ENCODE data around the gene WDR81.

WDR81 gene

DNA sequence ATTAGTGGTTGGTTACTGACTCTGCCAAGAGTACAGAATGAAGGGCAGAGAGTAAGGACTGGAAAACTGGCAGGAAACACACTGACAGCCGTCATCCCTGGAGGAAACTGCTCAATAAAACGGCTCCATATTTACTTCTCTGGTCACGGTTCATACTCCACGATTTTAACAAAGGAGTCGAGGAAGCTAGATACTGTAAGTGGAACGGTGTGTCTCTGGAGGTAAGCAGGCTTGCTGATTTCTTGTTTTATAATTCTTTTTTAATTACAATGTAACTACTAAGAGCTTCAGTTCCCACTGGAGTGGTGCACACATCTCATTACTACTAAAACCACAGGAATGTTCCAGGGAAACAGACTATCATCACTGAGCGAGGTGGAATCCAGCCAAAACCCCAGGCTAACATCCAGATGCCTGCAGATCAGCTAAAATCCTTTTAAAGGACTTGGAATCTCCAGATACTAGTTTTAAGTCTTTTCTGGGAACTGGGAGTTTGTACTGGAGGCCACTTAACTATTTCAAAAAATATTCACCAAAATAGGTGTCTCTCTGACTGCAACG is 55.1 kb downstream of the WDR81 start:
- DNase-seq (ENCODE audit: low read depth in 2 of 2) = no peak

DNA sequence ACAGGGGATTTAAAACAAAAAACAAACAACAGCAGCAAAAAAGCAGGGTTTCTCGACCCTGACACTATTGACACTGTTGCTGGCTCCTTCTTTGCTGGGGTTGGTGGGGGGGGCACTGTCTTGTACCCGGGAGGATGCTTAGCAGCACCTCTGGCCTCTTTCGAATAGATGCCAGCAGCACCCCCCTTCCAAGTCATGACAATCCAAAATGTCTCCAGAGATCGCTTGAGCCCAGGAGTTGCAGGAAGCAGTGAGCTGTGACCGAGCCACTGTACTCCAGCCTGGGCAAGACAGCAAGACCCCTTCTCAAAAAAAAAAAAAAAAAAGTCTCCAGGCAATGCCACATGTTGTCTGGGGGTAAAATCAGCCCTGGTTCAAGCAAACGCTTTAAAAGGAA is 57.7 kb downstream of the WDR81 start:
- DNase-seq (ENCODE audit: low read depth in 2 of 2) = no peak

DNA sequence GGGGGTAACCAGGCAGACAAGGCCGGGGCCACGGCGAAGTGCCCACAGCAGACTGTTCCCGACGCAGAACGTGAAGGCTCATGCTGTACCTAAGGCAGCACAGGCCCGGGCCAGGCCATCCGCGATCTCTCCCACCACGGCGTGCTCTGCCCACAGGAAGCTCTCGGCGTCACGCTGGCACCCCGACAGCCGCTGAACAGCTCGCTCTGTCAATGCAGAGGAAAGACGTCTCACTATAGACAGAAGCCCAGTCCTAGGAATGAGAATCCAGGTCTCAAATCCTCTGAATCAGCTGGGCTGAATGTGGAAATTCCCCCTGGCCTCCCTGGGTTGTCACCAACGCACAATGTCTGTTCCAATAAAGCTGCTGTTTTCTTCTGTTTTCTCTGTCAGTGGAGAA is 58.8 kb downstream of the WDR81 start:
- DNase-seq (ENCODE audit: low read depth in 2 of 2) = no peak

DNA sequence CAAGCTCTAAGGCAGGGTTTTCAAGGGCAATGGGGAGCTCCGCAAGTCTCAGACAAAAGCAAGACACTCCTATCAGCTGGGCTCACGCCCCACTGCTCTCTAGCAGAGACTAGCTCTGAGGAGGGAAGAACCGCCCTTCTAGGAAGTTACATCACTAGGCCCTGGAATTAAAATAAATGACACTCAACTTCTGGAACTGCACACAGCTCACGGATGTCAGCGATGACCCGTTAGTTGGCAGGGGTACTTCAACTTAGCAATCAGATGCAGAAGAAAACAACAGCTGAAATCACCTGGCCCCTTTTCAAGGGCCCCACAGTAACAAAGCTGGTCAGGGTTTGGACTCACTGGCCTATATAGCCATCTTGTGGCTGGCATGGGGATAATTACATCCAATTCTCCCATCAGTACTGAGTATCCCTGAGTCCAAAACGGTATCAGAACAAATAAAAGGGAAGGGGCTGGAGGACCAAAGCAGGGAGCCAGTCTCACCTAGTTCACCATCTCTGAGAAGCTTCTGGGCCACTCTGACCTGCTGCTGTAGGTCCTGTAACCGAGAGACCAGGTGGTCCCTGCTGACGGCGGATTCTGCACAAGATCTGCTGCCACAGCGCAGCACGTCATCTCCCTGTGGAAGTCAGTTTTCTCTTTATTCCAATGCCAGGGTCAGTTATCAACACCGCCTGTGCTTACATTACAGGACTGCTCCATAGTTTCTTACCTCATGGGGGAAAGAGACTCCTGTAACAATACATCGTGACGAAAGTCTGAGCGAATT is 59.5 kb downstream of the WDR81 start:
- DNase-seq (ENCODE audit: low read depth in 2 of 2) = no peak

DNA sequence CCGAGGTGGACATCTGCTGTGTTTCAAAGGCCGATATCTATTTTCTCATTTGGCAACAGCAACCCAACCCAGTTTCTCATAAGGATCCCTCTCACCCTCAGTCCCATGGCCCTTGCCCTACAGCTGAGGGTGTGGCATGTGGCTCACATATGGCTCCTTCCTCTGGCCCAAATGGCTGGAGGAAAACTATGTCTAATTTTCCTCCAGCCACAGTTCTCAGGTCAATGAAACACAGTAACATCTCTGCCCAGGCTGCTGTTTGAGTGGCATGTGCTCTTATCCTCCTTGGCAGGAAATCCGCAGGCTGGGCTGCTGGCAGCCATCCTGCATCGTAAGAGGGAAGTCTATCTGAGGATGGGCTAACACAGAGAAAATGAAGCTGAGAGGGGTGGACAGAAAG is 61.4 kb downstream of the WDR81 start:
- no peak for DNase-seq (ENCODE audit: low read depth in 2 of 2)

DNA sequence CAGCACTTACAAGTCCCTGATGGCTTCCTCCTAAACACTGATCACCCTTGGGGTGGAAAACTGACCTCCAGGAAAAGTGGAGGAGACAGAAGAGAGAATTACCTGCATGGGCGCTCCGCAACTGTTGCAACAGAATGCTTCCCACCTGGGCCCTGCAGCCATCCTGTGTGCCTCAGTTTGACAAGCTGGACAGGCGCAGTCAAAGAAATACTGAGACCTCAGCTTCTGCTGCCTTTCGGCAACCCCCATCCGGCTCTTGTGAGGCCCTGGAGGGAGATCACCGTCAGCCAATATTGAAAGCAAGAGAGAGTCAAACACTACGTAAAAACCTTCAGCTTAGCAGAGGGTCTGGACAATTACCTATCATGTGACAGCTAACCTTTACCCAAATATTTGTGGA is 62.2 kb downstream of the WDR81 start:
- no peak for DNase-seq (ENCODE audit: low read depth in 2 of 2)

DNA sequence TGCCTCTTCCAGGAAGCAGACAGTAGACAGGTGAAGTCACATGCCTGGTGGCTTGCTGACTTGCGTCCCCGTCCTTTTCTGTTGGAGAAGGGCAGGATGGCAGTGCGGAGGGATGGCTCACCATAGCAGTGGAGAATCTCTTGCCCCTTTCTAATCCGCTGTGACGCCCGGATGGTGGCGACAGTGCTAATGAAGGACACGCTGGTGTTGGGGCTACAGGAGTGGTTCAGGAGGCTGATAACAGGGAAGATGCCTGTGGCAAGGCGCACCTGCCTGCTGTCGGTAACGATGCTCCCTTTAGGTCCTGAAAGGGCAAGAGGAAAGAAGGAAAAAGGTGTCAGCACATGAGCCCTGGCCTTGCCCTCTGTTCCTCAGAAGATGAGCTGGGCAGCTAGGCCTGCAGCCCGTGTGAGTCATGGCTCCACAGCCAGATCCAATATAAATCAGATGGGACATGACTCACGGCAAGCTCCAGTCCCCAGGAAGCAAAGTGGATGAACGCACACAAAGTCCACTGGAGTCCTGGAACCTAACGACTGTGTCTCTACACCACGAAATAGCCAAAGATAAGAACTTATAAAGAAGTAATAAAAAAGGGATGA is 62.9 kb downstream of the WDR81 start:
- no peak for DNase-seq (ENCODE audit: low read depth in 2 of 2)

Data from stimulated activated CD4-positive, alpha-beta T cell treated with anti-CD3 and anti-CD28 coated beads, Interleukin-15, amount 100 ng/mL, for 48 hours (primary cell).